ENCODE measurements around the gene BBIP1. TPM values are rescaled to one million over a fixed set of nuclear protein-coding genes. Genes with fewer than 3 reads are reported as not detected.

The BBIP1 gene
- total and polyA plus RNA-seq, 2 experiments from 2014 or later, result 14.8 to 56.5 TPM

DNA sequence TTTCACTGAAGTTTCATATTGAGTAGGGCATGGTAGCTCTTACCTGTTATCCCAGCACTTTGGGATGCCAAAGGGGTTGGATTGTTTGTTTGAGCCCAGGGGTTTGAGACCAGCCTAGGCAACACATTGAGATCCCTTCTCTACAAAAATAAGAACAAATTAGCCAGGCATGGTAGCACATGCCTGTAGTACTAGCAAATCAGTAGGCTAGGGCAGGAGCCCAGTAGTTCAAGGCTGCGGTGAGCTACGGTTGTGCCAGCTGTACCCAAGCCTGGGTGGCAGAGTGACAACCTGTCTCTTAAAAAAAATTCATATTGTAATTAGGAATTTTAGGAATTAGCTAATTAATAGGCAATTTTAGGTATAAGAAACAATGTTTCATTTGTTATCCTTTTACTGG lies 18.0 kb downstream of the BBIP1 start (continued):
- TF ChIP-seq, protein P1, sequence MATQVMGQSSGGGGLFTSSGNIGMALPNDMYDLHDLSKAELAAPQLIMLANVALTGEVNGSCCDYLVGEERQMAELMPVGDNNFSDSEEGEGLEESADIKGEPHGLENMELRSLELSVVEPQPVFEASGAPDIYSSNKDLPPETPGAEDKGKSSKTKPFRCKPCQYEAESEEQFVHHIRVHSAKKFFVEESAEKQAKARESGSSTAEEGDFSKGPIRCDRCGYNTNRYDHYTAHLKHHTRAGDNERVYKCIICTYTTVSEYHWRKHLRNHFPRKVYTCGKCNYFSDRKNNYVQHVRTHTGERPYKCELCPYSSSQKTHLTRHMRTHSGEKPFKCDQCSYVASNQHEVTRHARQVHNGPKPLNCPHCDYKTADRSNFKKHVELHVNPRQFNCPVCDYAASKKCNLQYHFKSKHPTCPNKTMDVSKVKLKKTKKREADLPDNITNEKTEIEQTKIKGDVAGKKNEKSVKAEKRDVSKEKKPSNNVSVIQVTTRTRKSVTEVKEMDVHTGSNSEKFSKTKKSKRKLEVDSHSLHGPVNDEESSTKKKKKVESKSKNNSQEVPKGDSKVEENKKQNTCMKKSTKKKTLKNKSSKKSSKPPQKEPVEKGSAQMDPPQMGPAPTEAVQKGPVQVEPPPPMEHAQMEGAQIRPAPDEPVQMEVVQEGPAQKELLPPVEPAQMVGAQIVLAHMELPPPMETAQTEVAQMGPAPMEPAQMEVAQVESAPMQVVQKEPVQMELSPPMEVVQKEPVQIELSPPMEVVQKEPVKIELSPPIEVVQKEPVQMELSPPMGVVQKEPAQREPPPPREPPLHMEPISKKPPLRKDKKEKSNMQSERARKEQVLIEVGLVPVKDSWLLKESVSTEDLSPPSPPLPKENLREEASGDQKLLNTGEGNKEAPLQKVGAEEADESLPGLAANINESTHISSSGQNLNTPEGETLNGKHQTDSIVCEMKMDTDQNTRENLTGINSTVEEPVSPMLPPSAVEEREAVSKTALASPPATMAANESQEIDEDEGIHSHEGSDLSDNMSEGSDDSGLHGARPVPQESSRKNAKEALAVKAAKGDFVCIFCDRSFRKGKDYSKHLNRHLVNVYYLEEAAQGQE (IDR thresholded peaks at IDR 0.05; ENCODE audit: unreplicated experiment), result no peak
- TF ChIP-seq EZH2 (IDR thresholded peaks at IDR 0.05; ENCODE audit: low read depth, unreplicated experiment), result no peak
- no peak for TF ChIP-seq CREB1 (CRISPR knock-in tag; IDR thresholded peaks at IDR 0.05; ENCODE audit: low read depth)
- TF ChIP-seq EZH2phosphoT487 (IDR thresholded peaks at IDR 0.05; ENCODE audit: unreplicated experiment), result no peak
- no peak for TF ChIP-seq ZNF114 (CRISPR knock-in tag; IDR thresholded peaks at IDR 0.05)
- TF ChIP-seq POLR2AphosphoS5 (IDR thresholded peaks at IDR 0.05; ENCODE audit: low read depth), result no peak
- no peak for TF ChIP-seq NANOG (IDR thresholded peaks at IDR 0.05; ENCODE audit: borderline replicate concordance)
- no peak for TF ChIP-seq ZNF331 (CRISPR knock-in tag; IDR thresholded peaks at IDR 0.05; ENCODE audit: low read depth)

DNA sequence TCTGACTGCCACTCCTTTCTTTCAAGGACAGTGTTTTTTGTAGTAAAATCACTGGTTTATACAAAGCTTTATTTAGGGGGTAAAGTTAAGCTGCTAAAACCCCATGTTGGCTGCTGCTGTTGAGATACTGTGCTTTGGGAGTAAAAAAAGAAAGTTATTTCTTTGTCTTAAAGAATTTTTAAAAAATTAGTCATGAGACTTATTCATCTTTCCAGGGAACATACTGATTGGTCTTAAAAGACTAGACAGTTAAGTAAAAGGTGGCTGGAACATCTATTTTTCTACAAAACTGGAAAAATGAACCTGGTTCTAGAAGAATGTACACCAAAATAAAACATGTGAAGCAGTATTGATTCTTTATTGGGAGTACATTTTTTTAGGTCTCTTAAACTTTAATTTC lies 20.6 kb downstream of the BBIP1 start:
- no peaks in the 10 kb centered on the region for H3K9me3 Mint-ChIP-seq
- Histone ChIP-seq H3K36me3 (ENCODE audit: insufficient read depth) (no peaks in the 10 kb centered on the region), H3F3A (replicated peaks; ENCODE audit: low read depth) (no peaks in the 10 kb centered on the region), H2AFZ (no peak overlapping the region), H3K4me1 (ENCODE audit: insufficient read depth) (no peaks in the 10 kb centered on the region), H3K27me3 (ENCODE audit: insufficient read depth) (no peaks in the 10 kb centered on the region), H3K9me2 (ENCODE audit: insufficient read depth) (no peaks in the 10 kb centered on the region), H3K4me2 (no peak overlapping the region), H4K20me1 (replicated peaks; ENCODE audit: insufficient read depth) (no peaks in the 10 kb centered on the region), H3K27ac (ENCODE audit: low read depth) (no peak overlapping the region), H3K79me2 (replicated peaks; ENCODE audit: insufficient read depth) (no peaks in the 10 kb centered on the region), H3K4me3 (no peak overlapping the region)
- H3K4me1 Mint-ChIP-seq, result peaks cover 7% of the 10 kb centered on the region; the same call in 2 of the 3 replicates
- DNase-seq (ENCODE audit: low spot score), result no peak
- no peaks in the 10 kb centered on the region for H3K27me3 Mint-ChIP-seq (ENCODE audit: insufficient read depth, low read depth, poor library complexity)
- ATAC-seq, result no peak
- H3K27ac Mint-ChIP-seq, result no peak overlapping the region
- no peak overlapping the region for H3K4me3 Mint-ChIP-seq
- no peaks in the 10 kb centered on the region; the same call in 2 of the 3 replicates for H3K36me3 Mint-ChIP-seq (ENCODE audit: low read depth)
- TF ChIP-seq, protein P2, sequence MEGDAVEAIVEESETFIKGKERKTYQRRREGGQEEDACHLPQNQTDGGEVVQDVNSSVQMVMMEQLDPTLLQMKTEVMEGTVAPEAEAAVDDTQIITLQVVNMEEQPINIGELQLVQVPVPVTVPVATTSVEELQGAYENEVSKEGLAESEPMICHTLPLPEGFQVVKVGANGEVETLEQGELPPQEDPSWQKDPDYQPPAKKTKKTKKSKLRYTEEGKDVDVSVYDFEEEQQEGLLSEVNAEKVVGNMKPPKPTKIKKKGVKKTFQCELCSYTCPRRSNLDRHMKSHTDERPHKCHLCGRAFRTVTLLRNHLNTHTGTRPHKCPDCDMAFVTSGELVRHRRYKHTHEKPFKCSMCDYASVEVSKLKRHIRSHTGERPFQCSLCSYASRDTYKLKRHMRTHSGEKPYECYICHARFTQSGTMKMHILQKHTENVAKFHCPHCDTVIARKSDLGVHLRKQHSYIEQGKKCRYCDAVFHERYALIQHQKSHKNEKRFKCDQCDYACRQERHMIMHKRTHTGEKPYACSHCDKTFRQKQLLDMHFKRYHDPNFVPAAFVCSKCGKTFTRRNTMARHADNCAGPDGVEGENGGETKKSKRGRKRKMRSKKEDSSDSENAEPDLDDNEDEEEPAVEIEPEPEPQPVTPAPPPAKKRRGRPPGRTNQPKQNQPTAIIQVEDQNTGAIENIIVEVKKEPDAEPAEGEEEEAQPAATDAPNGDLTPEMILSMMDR (conservative IDR thresholded peaks at IDR 0.05; ENCODE audit: low read depth in 2 of 2), result no peak
- TF ChIP-seq ZNF331 (CRISPR knock-in tag; IDR thresholded peaks at IDR 0.05; ENCODE audit: low read depth) (no peak), STAT1 (IDR thresholded peaks at IDR 0.05; ENCODE audit: unreplicated experiment) (no peak), NANOG (IDR thresholded peaks at IDR 0.05; ENCODE audit: borderline replicate concordance) (no peak), JUNB (IDR thresholded peaks at IDR 0.05; ENCODE audit: unreplicated experiment) (no peak), CREB1 (CRISPR knock-in tag; IDR thresholded peaks at IDR 0.05; ENCODE audit: low read depth) (no peak), EZH2 (IDR thresholded peaks at IDR 0.05; ENCODE audit: low read depth, unreplicated experiment) (no peak)
- TF ChIP-seq, protein P1 (IDR thresholded peaks at IDR 0.05; ENCODE audit: unreplicated experiment), result no peak
- TF ChIP-seq, protein P3, sequence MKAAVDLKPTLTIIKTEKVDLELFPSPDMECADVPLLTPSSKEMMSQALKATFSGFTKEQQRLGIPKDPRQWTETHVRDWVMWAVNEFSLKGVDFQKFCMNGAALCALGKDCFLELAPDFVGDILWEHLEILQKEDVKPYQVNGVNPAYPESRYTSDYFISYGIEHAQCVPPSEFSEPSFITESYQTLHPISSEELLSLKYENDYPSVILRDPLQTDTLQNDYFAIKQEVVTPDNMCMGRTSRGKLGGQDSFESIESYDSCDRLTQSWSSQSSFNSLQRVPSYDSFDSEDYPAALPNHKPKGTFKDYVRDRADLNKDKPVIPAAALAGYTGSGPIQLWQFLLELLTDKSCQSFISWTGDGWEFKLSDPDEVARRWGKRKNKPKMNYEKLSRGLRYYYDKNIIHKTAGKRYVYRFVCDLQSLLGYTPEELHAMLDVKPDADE (IDR thresholded peaks at IDR 0.05), result no peak

All from GM23338 (cell line).